Measurements from ENCODE around the gene ARRB2.
"Not testable (repeated sequence)": the region's sequence is repeated elsewhere in the genome, so short reads cannot be mapped to it uniquely, and the experiment has no call there.

- TF ChIP-seq, protein P1, sequence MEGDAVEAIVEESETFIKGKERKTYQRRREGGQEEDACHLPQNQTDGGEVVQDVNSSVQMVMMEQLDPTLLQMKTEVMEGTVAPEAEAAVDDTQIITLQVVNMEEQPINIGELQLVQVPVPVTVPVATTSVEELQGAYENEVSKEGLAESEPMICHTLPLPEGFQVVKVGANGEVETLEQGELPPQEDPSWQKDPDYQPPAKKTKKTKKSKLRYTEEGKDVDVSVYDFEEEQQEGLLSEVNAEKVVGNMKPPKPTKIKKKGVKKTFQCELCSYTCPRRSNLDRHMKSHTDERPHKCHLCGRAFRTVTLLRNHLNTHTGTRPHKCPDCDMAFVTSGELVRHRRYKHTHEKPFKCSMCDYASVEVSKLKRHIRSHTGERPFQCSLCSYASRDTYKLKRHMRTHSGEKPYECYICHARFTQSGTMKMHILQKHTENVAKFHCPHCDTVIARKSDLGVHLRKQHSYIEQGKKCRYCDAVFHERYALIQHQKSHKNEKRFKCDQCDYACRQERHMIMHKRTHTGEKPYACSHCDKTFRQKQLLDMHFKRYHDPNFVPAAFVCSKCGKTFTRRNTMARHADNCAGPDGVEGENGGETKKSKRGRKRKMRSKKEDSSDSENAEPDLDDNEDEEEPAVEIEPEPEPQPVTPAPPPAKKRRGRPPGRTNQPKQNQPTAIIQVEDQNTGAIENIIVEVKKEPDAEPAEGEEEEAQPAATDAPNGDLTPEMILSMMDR (IDR thresholded peaks at IDR 0.05): not testable (repeated sequence)
- TF ChIP-seq POLR2AphosphoS5 (IDR thresholded peaks at IDR 0.05): not testable (repeated sequence)
Observed at GRCh38 chr17:4699401-4700056, 10.9 kb upstream of the ARRB2 start.
